GM21526 (cell line): Measurements from ENCODE around the gene FITM1.

ENCODE experiments used
- ATAC-seq: cut with Tn5 transposase; IDR thresholded peaks from one replicate; pipeline ENCODE4 v1.9.1; 2021; ENCODE audit warnings: moderate library complexity; ENCODE audit not compliant: unreplicated experiment, low FRiP score

FITM1 gene

GRCh38 chr14:24179294-24179960 lies 49.0 kb downstream of the FITM1 start:
- ATAC-seq: no peak

- no peak for ATAC-seq
These were observed 49.7 kb downstream of the FITM1 start for GRCh38 chr14:24179961-24180796.

- no peak for ATAC-seq
These were observed 51.1 kb downstream of the FITM1 start for GRCh38 chr14:24181371-24182077.
